Activated T-helper 1 cell treated with anti-CD3 and anti-CD28 coated beads, Interleukin-12 subunit alpha, Interleukin-12 subunit beta, Interleukin-2, Interleukin-4 antibody, amounts not matched to agents 30 ng/mL and 10 ng/mL and 1 ng/mL, durations not matched to agents 14 hours and 24 hours and 36 hours (primary cell): ENCODE data around the gene ACTL6A. TPM values are rescaled to one million over a fixed set of nuclear protein-coding genes. Genes with fewer than 3 reads are reported as not detected.

Experiments
- DNase-seq: peaks from one replicate; pipeline ENCODE4 v3.0.0; 2021; ENCODE audit warnings: low spot score
- H3K27ac Mint-ChIP-seq: one replicate; pipeline ENCODE4 v1.8.0; 2021; ENCODE audit warnings: mild to moderate bottlenecking, mixed read lengths
- H3K27me3 Mint-ChIP-seq: one replicate; pipeline ENCODE4 v1.8.0; 2022; ENCODE audit warnings: mild to moderate bottlenecking, moderate library complexity, mixed read lengths; ENCODE audit not compliant: insufficient read depth
- H3K36me3 Mint-ChIP-seq: one replicate; pipeline ENCODE4 v1.8.0; 2021; ENCODE audit warnings: low read depth, mixed read lengths
- H3K4me1 Mint-ChIP-seq: one replicate; pipeline ENCODE4 v1.8.0; 2021; ENCODE audit warnings: low read depth, mixed read lengths
- H3K4me3 Mint-ChIP-seq: one replicate; pipeline ENCODE4 v1.8.0; 2021; ENCODE audit warnings: mild to moderate bottlenecking, moderate library complexity, mixed read lengths
- H3K9me3 Mint-ChIP-seq: one replicate; pipeline ENCODE4 v1.8.0; 2021; ENCODE audit warnings: mixed read lengths
- intact Hi-C: fragments of 100-400 bp; cut with micrococcal nuclease; formaldehyde crosslinking; loops from one replicate; pipeline ENCODE4 v1.15.1; 2024
- total RNA-seq: library from RNA; stranded (reverse); gene quantifications from 2 replicates; pipeline ENCODE4 v1.2.3, GENCODE V29; 2022

Gene ACTL6A
- total RNA-seq, 1 donor from 2014 or later, result 117 TPM

GRCh38 chr3:179546814-179547241 is 15.9 kb upstream of the ACTL6A start:
- no peak for DNase-seq
- H3K4me1 Mint-ChIP-seq, result no peaks in the 10 kb centered on the region
- no peaks in the 10 kb centered on the region for H3K9me3 Mint-ChIP-seq
- no peak overlapping the region for H3K27ac Mint-ChIP-seq
- H3K27me3 Mint-ChIP-seq, result peaks cover 11% of the 10 kb centered on the region
- intact Hi-C loops, result no loop called here
- no peaks in the 10 kb centered on the region for H3K36me3 Mint-ChIP-seq
- no peak overlapping the region for H3K4me3 Mint-ChIP-seq

- no peak for DNase-seq
- Mint-ChIP-seq H3K27ac (no peak overlapping the region), H3K4me3 (no peak overlapping the region), H3K4me1 (no peaks in the 10 kb centered on the region), H3K36me3 (no peaks in the 10 kb centered on the region), H3K9me3 (no peaks in the 10 kb centered on the region), H3K27me3 (peaks cover 7% of the 10 kb centered on the region)
- intact Hi-C loops, result loop anchor here (10.0 kb wide), 1 partner anchor 1117 kb away; no protein-coding TSS in a partner anchor
These were observed 11.2 kb upstream of the ACTL6A start for GRCh38 chr3:179551349-179552105.

GRCh38 chr3:179558742-179559364 is 3.9 kb upstream of the ACTL6A start:
- peaks cover 12% of the 10 kb centered on the region for H3K4me1 Mint-ChIP-seq

GRCh38 chr3:179560791-179561190 is 1.9 kb upstream of the ACTL6A start:
- intact Hi-C loops, result loop anchor here (5.0 kb wide), 1 partner anchor 1042 kb away; the partner anchor contains the start of gene TTC14
- DNase-seq, result no peak
- no peaks in the 10 kb centered on the region for H3K9me3 Mint-ChIP-seq
- peaks cover 30% of the 10 kb centered on the region for H3K4me1 Mint-ChIP-seq
- H3K27ac Mint-ChIP-seq, result no peak overlapping the region
- H3K4me3 Mint-ChIP-seq, result no peak overlapping the region
- H3K27me3 Mint-ChIP-seq, result peaks cover 13% of the 10 kb centered on the region
- H3K36me3 Mint-ChIP-seq, result peaks cover 5% of the 10 kb centered on the region

More at GRCh38 chr3:179558742-179559364, 3.9 kb upstream of the ACTL6A start:
- intact Hi-C loops, result loop anchor here (1.0 to 10.0 kb wide), 4 partner anchors 113 to 1124 kb away; partner anchors contain the start of gene ZNF639
- Mint-ChIP-seq H3K27me3 (peaks cover 13% of the 10 kb centered on the region), H3K27ac (no peak overlapping the region), H3K9me3 (no peaks in the 10 kb centered on the region), H3K36me3 (peaks cover 2% of the 10 kb centered on the region), H3K4me3 (no peak overlapping the region)
- peak; percentile 23 for DNase-seq

- Mint-ChIP-seq H3K4me3 (peak overlapping the region; percentile 93), H3K27me3 (peaks cover 10% of the 10 kb centered on the region), H3K9me3 (no peaks in the 10 kb centered on the region), H3K36me3 (peaks cover 6% of the 10 kb centered on the region), H3K4me1 (peaks cover 34% of the 10 kb centered on the region), H3K27ac (peak overlapping the region; percentile 97)
- intact Hi-C loops, result loop anchor here (1.0 to 5.0 kb wide), 5 partner anchors 41 to 1039 kb away; partner anchors contain the start of genes MRPL47, NDUFB5, TTC14 and ZMAT3
- DNase-seq, result peak; percentile 61
These were observed 601 bp downstream of the ACTL6A start for GRCh38 chr3:179563271-179563783.

GRCh38 chr3:179565496-179565895 is 2.8 kb downstream of the ACTL6A start:
- H3K27ac Mint-ChIP-seq, result peak overlapping the region; percentile 77
- peaks cover 18% of the 10 kb centered on the region for H3K36me3 Mint-ChIP-seq
- peaks cover 34% of the 10 kb centered on the region for H3K4me1 Mint-ChIP-seq
- peak; percentile 12 for DNase-seq
- peak overlapping the region; percentile 3 for H3K4me3 Mint-ChIP-seq
- no peaks in the 10 kb centered on the region for H3K9me3 Mint-ChIP-seq
- intact Hi-C loops, result loop anchor here (2.0 kb wide), 2 partner anchors 15 to 1347 kb away; partner anchors contain the start of gene FXR1
- peaks cover 3% of the 10 kb centered on the region for H3K27me3 Mint-ChIP-seq

GRCh38 chr3:179580992-179581391 is 18.3 kb downstream of the ACTL6A start:
- no peaks in the 10 kb centered on the region for H3K27me3 Mint-ChIP-seq
- H3K4me3 Mint-ChIP-seq, result no peak overlapping the region
- H3K9me3 Mint-ChIP-seq, result no peaks in the 10 kb centered on the region
- no peak overlapping the region for H3K27ac Mint-ChIP-seq
- no peak for DNase-seq
- no peaks in the 10 kb centered on the region for H3K4me1 Mint-ChIP-seq
- intact Hi-C loops, result loop anchor here (2.0 to 10.0 kb wide), 2 partner anchors 16 to 1364 kb away; no protein-coding TSS in a partner anchor
- peaks cover 34% of the 10 kb centered on the region for H3K36me3 Mint-ChIP-seq

- no peak overlapping the region for H3K4me3 Mint-ChIP-seq
- DNase-seq, result no peak
- H3K36me3 Mint-ChIP-seq, result peaks cover 42% of the 10 kb centered on the region
- peaks cover 8% of the 10 kb centered on the region for H3K4me1 Mint-ChIP-seq
- peak overlapping the region; percentile 45 for H3K27ac Mint-ChIP-seq
- H3K9me3 Mint-ChIP-seq, result no peaks in the 10 kb centered on the region
- no peaks in the 10 kb centered on the region for H3K27me3 Mint-ChIP-seq
- intact Hi-C loops, result loop anchor here (10.0 kb wide), 1 partner anchor 1356 kb away; no protein-coding TSS in a partner anchor
These were observed 26.4 kb downstream of the ACTL6A start for GRCh38 chr3:179589143-179589542.

GRCh38 chr3:179590669-179591068 is 27.9 kb downstream of the ACTL6A start:
- intact Hi-C loops, result no loop called here
- DNase-seq, result no peak
- Mint-ChIP-seq H3K36me3 (peaks cover 45% of the 10 kb centered on the region), H3K27me3 (no peaks in the 10 kb centered on the region), H3K4me1 (peaks cover 8% of the 10 kb centered on the region), H3K9me3 (no peaks in the 10 kb centered on the region), H3K27ac (peak overlapping the region; percentile 2), H3K4me3 (no peak overlapping the region)

- peaks cover 8% of the 10 kb centered on the region for H3K4me1 Mint-ChIP-seq
- H3K27ac Mint-ChIP-seq, result no peak overlapping the region
- no peak for DNase-seq
- H3K4me3 Mint-ChIP-seq, result no peak overlapping the region
- intact Hi-C loops, result no loop called here
- H3K36me3 Mint-ChIP-seq, result peaks cover 45% of the 10 kb centered on the region
- H3K9me3 Mint-ChIP-seq, result no peaks in the 10 kb centered on the region
- H3K27me3 Mint-ChIP-seq, result no peaks in the 10 kb centered on the region
These were observed 28.6 kb downstream of the ACTL6A start for GRCh38 chr3:179591313-179591712.

GRCh38 chr3:179599531-179599930 is 36.8 kb downstream of the ACTL6A start:
- intact Hi-C loops, result no loop called here
- Mint-ChIP-seq H3K9me3 (no peaks in the 10 kb centered on the region), H3K4me3 (no peak overlapping the region), H3K27me3 (no peaks in the 10 kb centered on the region), H3K4me1 (peaks cover 4% of the 10 kb centered on the region), H3K36me3 (peaks cover 35% of the 10 kb centered on the region), H3K27ac (no peak overlapping the region)
- no peak for DNase-seq

- Mint-ChIP-seq H3K27me3 (no peaks in the 10 kb centered on the region), H3K36me3 (peaks cover 27% of the 10 kb centered on the region), H3K9me3 (no peaks in the 10 kb centered on the region), H3K4me3 (peak overlapping the region; percentile 97), H3K4me1 (peaks cover 26% of the 10 kb centered on the region), H3K27ac (peak overlapping the region; percentile 37)
- no peak for DNase-seq
- intact Hi-C loops, result loop anchor here (2.0 kb wide), 1 partner anchor 17 kb away; no protein-coding TSS in a partner anchor
These were observed 40.6 kb downstream of the ACTL6A start for GRCh38 chr3:179603321-179603720.
